ENCODE results near the gene C4orf17. TPM values are rescaled to one million over a fixed set of nuclear protein-coding genes. Genes with fewer than 3 reads are reported as not detected.

The C4orf17 gene
- total RNA-seq, 2 experiments from 2014 or later: not detected

DNA sequence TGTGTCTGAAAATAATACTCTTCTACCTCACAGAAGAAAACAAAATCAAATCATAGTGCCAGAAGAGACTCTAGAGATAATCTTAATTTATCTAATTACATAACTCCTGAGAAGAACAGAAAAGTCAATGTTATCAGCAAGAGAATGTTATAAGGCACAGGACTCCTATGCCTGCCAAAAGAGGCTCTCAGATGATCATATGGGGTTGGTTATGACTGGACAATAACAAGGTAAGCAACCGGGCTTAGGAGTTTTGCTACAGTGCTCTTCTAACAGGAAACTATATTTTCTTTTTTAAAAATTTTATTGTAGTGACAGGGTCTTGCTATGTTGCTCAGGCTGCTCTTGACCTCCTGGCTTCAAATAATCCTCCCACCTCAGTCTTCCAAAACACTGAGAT, 3.5 kb upstream of the C4orf17 start:
- no peaks in the 10 kb centered on the region for H3K9me2 ChIP-seq (ENCODE audit: insufficient read depth, low read length)
- DNase-seq (ENCODE audit: low spot score): no peak
- no peak overlapping the region for H3K27ac ChIP-seq (ENCODE audit: low read depth, low read length, poor library complexity, severe bottlenecking)
- POLR2A ChIA-PET: no interaction called here
- no peaks in the 10 kb centered on the region for H4K20me1 ChIP-seq (ENCODE audit: insufficient read depth, low read length)
- H3K36me3 ChIP-seq (ENCODE audit: insufficient read depth, low read length): no peaks in the 10 kb centered on the region
- H3K4me2 ChIP-seq (ENCODE audit: low read length): no peak overlapping the region
- no peak overlapping the region for H2AFZ ChIP-seq (ENCODE audit: low read length)
- TF ChIP-seq, protein P1, sequence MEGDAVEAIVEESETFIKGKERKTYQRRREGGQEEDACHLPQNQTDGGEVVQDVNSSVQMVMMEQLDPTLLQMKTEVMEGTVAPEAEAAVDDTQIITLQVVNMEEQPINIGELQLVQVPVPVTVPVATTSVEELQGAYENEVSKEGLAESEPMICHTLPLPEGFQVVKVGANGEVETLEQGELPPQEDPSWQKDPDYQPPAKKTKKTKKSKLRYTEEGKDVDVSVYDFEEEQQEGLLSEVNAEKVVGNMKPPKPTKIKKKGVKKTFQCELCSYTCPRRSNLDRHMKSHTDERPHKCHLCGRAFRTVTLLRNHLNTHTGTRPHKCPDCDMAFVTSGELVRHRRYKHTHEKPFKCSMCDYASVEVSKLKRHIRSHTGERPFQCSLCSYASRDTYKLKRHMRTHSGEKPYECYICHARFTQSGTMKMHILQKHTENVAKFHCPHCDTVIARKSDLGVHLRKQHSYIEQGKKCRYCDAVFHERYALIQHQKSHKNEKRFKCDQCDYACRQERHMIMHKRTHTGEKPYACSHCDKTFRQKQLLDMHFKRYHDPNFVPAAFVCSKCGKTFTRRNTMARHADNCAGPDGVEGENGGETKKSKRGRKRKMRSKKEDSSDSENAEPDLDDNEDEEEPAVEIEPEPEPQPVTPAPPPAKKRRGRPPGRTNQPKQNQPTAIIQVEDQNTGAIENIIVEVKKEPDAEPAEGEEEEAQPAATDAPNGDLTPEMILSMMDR (conservative IDR thresholded peaks at IDR 0.05; ENCODE audit: low read length): no peak
- TF ChIP-seq EZH2phosphoT487 (IDR thresholded peaks at IDR 0.05; ENCODE audit: borderline replicate concordance, low read depth, low read length): no peak
- no peaks in the 10 kb centered on the region for H3K4me1 ChIP-seq (ENCODE audit: insufficient read depth, low read length, poor library complexity, severe bottlenecking)
- no peaks in the 10 kb centered on the region for H3K79me2 ChIP-seq (ENCODE audit: insufficient read depth, low read depth, low read length)
- no TSS peak for BruUV-seq (replicated peaks)
- H3K9me3 ChIP-seq (ENCODE audit: low read length): no peaks in the 10 kb centered on the region
- CTCF ChIA-PET (ENCODE audit: unreplicated experiment): no interaction called here
- H3K4me3 ChIP-seq (ENCODE audit: low read depth, low read length, poor library complexity, severe bottlenecking): no peak overlapping the region
- intact Hi-C loops (cut with micrococcal nuclease; ENCODE audit: unreplicated experiment): no loop called here

- no peaks in the 10 kb centered on the region for H3K4me1 ChIP-seq (ENCODE audit: insufficient read depth, low read length, poor library complexity, severe bottlenecking)
- POLR2A ChIA-PET: no interaction called here
- CTCF ChIA-PET (ENCODE audit: unreplicated experiment): no interaction called here
- no peaks in the 10 kb centered on the region for H3K36me3 ChIP-seq (ENCODE audit: insufficient read depth, low read length)
- no peak overlapping the region for H2AFZ ChIP-seq (ENCODE audit: low read length)
- BruUV-seq (replicated peaks): no TSS peak
- no peak overlapping the region for H3K4me3 ChIP-seq (ENCODE audit: low read depth, low read length, poor library complexity, severe bottlenecking)
- no peaks in the 10 kb centered on the region for H3K9me2 ChIP-seq (ENCODE audit: insufficient read depth, low read length)
- H3K4me2 ChIP-seq (ENCODE audit: low read length): no peak overlapping the region
- no peak for TF ChIP-seq EZH2phosphoT487 (IDR thresholded peaks at IDR 0.05; ENCODE audit: borderline replicate concordance, low read depth, low read length)
- TF ChIP-seq, protein P1 (conservative IDR thresholded peaks at IDR 0.05; ENCODE audit: low read length): no peak
- H4K20me1 ChIP-seq (ENCODE audit: insufficient read depth, low read length): no peaks in the 10 kb centered on the region
- no peaks in the 10 kb centered on the region for H3K9me3 ChIP-seq (ENCODE audit: low read length)
- intact Hi-C loops (cut with micrococcal nuclease; ENCODE audit: unreplicated experiment): no loop called here
- no peak for DNase-seq (ENCODE audit: low spot score)
- H3K79me2 ChIP-seq (ENCODE audit: insufficient read depth, low read depth, low read length): no peaks in the 10 kb centered on the region
- H3K27ac ChIP-seq (ENCODE audit: low read depth, low read length, poor library complexity, severe bottlenecking): no peak overlapping the region
Observed at GRCh38 chr4:99507762-99508161, 3.1 kb upstream of the C4orf17 start.

- POLR2A ChIA-PET: no interaction called here
- CTCF ChIA-PET (ENCODE audit: unreplicated experiment): no interaction called here
- no peak for DNase-seq (ENCODE audit: low spot score)
- H3K27ac ChIP-seq (ENCODE audit: low read depth, low read length, poor library complexity, severe bottlenecking): no peak overlapping the region
- no peaks in the 10 kb centered on the region for H3K79me2 ChIP-seq (ENCODE audit: insufficient read depth, low read depth, low read length)
- H3K4me3 ChIP-seq (ENCODE audit: low read depth, low read length, poor library complexity, severe bottlenecking): no peak overlapping the region
- BruUV-seq (replicated peaks): no TSS peak
- H4K20me1 ChIP-seq (ENCODE audit: insufficient read depth, low read length): no peaks in the 10 kb centered on the region
- no peak for TF ChIP-seq EZH2phosphoT487 (IDR thresholded peaks at IDR 0.05; ENCODE audit: borderline replicate concordance, low read depth, low read length)
- TF ChIP-seq, protein P1 (conservative IDR thresholded peaks at IDR 0.05; ENCODE audit: low read length): no peak
- H3K4me1 ChIP-seq (ENCODE audit: insufficient read depth, low read length, poor library complexity, severe bottlenecking): no peaks in the 10 kb centered on the region
- H3K4me2 ChIP-seq (ENCODE audit: low read length): no peak overlapping the region
- intact Hi-C loops (cut with micrococcal nuclease; ENCODE audit: unreplicated experiment): no loop called here
- no peaks in the 10 kb centered on the region for H3K36me3 ChIP-seq (ENCODE audit: insufficient read depth, low read length)
- no peaks in the 10 kb centered on the region for H3K9me3 ChIP-seq (ENCODE audit: low read length)
- no peaks in the 10 kb centered on the region for H3K9me2 ChIP-seq (ENCODE audit: insufficient read depth, low read length)
- H2AFZ ChIP-seq (ENCODE audit: low read length): no peak overlapping the region
Observed at GRCh38 chr4:99518601-99519295, 7.9 kb downstream of the C4orf17 start.
